Keratinocyte (primary cell): ENCODE results near the gene DNAJA3. TPM values are rescaled to one million over a fixed set of nuclear protein-coding genes. Genes with fewer than 3 reads are reported as not detected.

Source experiments
- DNase-seq: peaks from one replicate; pipeline ENCODE4 v3.0.0-alpha.2; 2011; ENCODE audit warnings: low read depth, missing footprints, low spot score
- FAIRE-seq: peaks from 2 replicates; lab custom pipeline; 2011; peaks lifted over from hg19 to GRCh38; lab: Jason Lieb, UNC
- H2AFZ ChIP-seq: 2 replicates; pipeline ENCODE4 v1.6.0; 2012; ENCODE audit warnings: low read length, control low read depth, inconsistent platforms; ENCODE audit not compliant: control insufficient read depth
- H3K27ac ChIP-seq: 2 replicates; pipeline ENCODE4 v1.5.1; 2011; ENCODE audit warnings: low read length; ENCODE audit not compliant: control insufficient read depth, insufficient read depth
- H3K27me3 ChIP-seq: 3 replicates; pipeline ENCODE4 v1.6.0; 2011; ENCODE audit warnings: low read length; ENCODE audit not compliant: control insufficient read depth, insufficient read depth; ENCODE audit errors: extremely low read depth
- H3K36me3 ChIP-seq, 2 experiments: 2 replicates in 1 of 2; 3 replicates in 1 of 2; pipeline ENCODE4 v1.5.1; 2011; ENCODE audit warnings: low read length in 2 of 2, mild to moderate bottlenecking in 1 of 2; ENCODE audit not compliant: control insufficient read depth in 2 of 2, insufficient read depth in 2 of 2; ENCODE audit errors: extremely low read depth in 1 of 2
- H3K4me1 ChIP-seq: 3 replicates; pipeline ENCODE4 v1.5.1; 2011; ENCODE audit warnings: low read length; ENCODE audit not compliant: control insufficient read depth, insufficient read depth; ENCODE audit errors: extremely low read depth
- H3K4me2 ChIP-seq: 3 replicates; pipeline ENCODE4 v1.6.0; 2011; ENCODE audit warnings: low read depth, low read length; ENCODE audit not compliant: control insufficient read depth, insufficient read depth; ENCODE audit errors: extremely low read depth
- H3K4me3 ChIP-seq, 3 experiments: fragments of 200-600 bp in 1 of 3; sonication (generic) in 1 of 3; 2 replicates in 2 of 3; 3 replicates in 1 of 3; pipeline ENCODE4 v1.5.1; 2011 to 2016; ENCODE audit warnings: low read length in 3 of 3, mild to moderate bottlenecking in 3 of 3, control low read depth in 2 of 3, inconsistent platforms in 1 of 3, low read depth in 1 of 3, mixed read lengths in 1 of 3, mixed run types in 1 of 3, moderate library complexity in 1 of 3; ENCODE audit not compliant: control insufficient read depth in 2 of 3, insufficient read depth in 2 of 3; ENCODE audit errors: extremely low read depth in 1 of 3
- H3K79me2 ChIP-seq: 2 replicates; pipeline ENCODE4 v1.6.0; 2012; ENCODE audit warnings: low read length; ENCODE audit not compliant: control insufficient read depth, insufficient read depth
- H3K9ac ChIP-seq: 3 replicates; pipeline ENCODE4 v1.6.0; 2011; ENCODE audit warnings: low read length; ENCODE audit not compliant: control insufficient read depth, insufficient read depth; ENCODE audit errors: extremely low read depth
- H3K9me1 ChIP-seq: 3 replicates; pipeline ENCODE4 v1.6.0; 2011; ENCODE audit warnings: low read length; ENCODE audit not compliant: control insufficient read depth, insufficient read depth; ENCODE audit errors: extremely low read depth
- H3K9me3 ChIP-seq: 2 replicates; pipeline ENCODE4 v1.5.1; 2012; ENCODE audit warnings: low read depth, low read length; ENCODE audit not compliant: control insufficient read depth
- H4K20me1 ChIP-seq: 3 replicates; pipeline ENCODE4 v1.6.0; 2011; ENCODE audit warnings: low read length; ENCODE audit not compliant: control insufficient read depth, insufficient read depth; ENCODE audit errors: extremely low read depth
- CTCF ChIP-seq, 3 experiments: IDR thresholded peaks in 1 of 3; conservative IDR thresholded peaks in 1 of 3; optimal IDR thresholded peaks in 1 of 3; 2 replicates in 2 of 3; 3 replicates in 1 of 3; pipeline versions ENCODE3 to v1.5.1; 2011; ENCODE audit warnings: low read length in 3 of 3, mild to moderate bottlenecking in 3 of 3, moderate library complexity in 2 of 3, control low read depth in 1 of 3, inconsistent platforms in 1 of 3; ENCODE audit not compliant: insufficient read depth in 2 of 3; ENCODE audit errors: extremely low read depth in 1 of 3
- EZH2 ChIP-seq: IDR thresholded peaks from one replicate; pipeline ENCODE4 v1.6.1; 2012; ENCODE audit warnings: inconsistent platforms, mild to moderate bottlenecking, low read length, moderate library complexity
- dilution Hi-C: fragments of 300-500 bp; cut with MboI; formaldehyde crosslinking; loops from one replicate; pipeline ENCODE4 v1.7.0; 2020; ENCODE audit warnings: low sequenced_read_pairs; ENCODE audit not compliant: extremely low pct_ligation_motif_present
- polyA plus RNA-seq, 5 experiments: library from polyadenylated mRNA; depleted of rRNA in 3 of 5; stranded (reverse) in 3 of 5; stranded (forward) in 1 of 5; unstranded in 1 of 5; fragments of >200 nt; gene quantifications; 1 replicate in 1 of 5; 2 replicates in 3 of 5; 3 replicates in 1 of 5; pipeline versions ENCODE4 v1.2.1 to v1.2.3, GENCODE V29; 2011 to 2012; ENCODE audit warnings: missing spikeins in 2 of 5, low read depth in 1 of 5, low replicate concordance in 1 of 5

The DNAJA3 gene
- polyA plus RNA-seq, 1 donor (not counting 4 experiments of a cell fraction or from before 2014, with no cell fraction given), result 48.4 TPM

DNA sequence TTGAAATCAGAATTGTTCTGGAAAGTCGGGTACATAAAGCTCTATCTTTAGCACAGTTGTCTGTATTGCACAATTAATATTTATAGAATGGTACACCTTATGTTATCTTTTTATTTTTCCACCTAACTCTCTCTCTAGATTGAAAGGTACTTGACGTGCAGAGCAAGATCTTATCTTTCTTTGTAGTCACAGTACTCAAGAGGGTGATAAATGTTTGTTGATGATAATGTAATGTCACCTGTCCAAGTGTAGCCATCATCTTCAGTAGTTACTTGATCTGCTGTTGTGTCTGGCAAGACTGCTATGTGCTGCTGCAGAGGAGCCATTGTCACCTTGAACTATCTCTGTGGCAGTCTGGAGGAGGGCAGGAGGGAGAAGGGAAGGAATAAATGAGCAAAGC, 55.9 kb downstream of the DNAJA3 start:
- Histone ChIP-seq H2AFZ (no peak overlapping the region), H3K4me3 (no peak overlapping the region), H3K79me2 (peaks cover 90% of the 10 kb centered on the region), H4K20me1 (no peaks in the 10 kb centered on the region), H3K9me3 (no peaks in the 10 kb centered on the region), H3K27me3 (no peaks in the 10 kb centered on the region), H3K9ac (no peak overlapping the region), H3K36me3 (peaks cover 7 to 16% of the 10 kb centered on the region in 2 experiments), H3K4me2 (no peak overlapping the region), H3K4me1 (peaks cover 35% of the 10 kb centered on the region), H3K9me1 (no peaks in the 10 kb centered on the region), H3K27ac (no peak overlapping the region)
- dilution Hi-C loops, result no loop called here
- FAIRE-seq (no peak), DNase-seq (no peak)
- TF ChIP-seq EZH2 (no peak), CTCF (optimal IDR thresholded peaks at IDR 0.05 in 1 of 3, IDR thresholded peaks at IDR 0.05 in 1 of 3, conservative IDR thresholded peaks at IDR 0.05 in 1 of 3; ENCODE audit: extremely low read depth in 1 of 3, insufficient read depth in 2 of 3, low read length in 3 of 3) (no peak)

- Histone ChIP-seq H3K36me3 (peaks cover 8 to 20% of the 10 kb centered on the region in 2 experiments), H3K9me3 (no peaks in the 10 kb centered on the region), H3K9ac (no peak overlapping the region), H3K4me3 (no peak overlapping the region), H2AFZ (no peak overlapping the region), H3K27ac (no peak overlapping the region), H3K79me2 (peaks cover 90% of the 10 kb centered on the region), H3K9me1 (no peaks in the 10 kb centered on the region), H4K20me1 (no peaks in the 10 kb centered on the region), H3K4me2 (no peak overlapping the region), H3K27me3 (no peaks in the 10 kb centered on the region), H3K4me1 (peaks cover 35% of the 10 kb centered on the region)
- no peak for DNase-seq
- dilution Hi-C loops, result no loop called here
- TF ChIP-seq CTCF (optimal IDR thresholded peaks at IDR 0.05 in 1 of 3, IDR thresholded peaks at IDR 0.05 in 1 of 3, conservative IDR thresholded peaks at IDR 0.05 in 1 of 3; ENCODE audit: extremely low read depth in 1 of 3, insufficient read depth in 2 of 3, low read length in 3 of 3) (no peak), EZH2 (no peak)
- FAIRE-seq, result no peak
Measured at GRCh38 chr16:4481963-4482362, 56.3 kb downstream of the DNAJA3 start.
